ENCODE results near the gene HOXB8. TPM values are rescaled to one million over a fixed set of nuclear protein-coding genes. Genes with fewer than 3 reads are reported as not detected.
A peak's percentile ranks its signal among the peaks of the same experiment; 100 is the strongest.

Gene HOXB8
- polyA plus RNA-seq, 3 donors from 2014 or later, result not detected

GRCh38 chr17:48589060-48589830, 25.8 kb downstream of the HOXB8 start:
- Mint-ChIP-seq H3K27me3 (ENCODE audit: low read depth in 3 of 3) (peaks cover 24 to 48% (median 37%) of the 10 kb centered on the region in 3 donors), H3K27ac (no peak overlapping the region), H3K9me3 (no peaks in the 10 kb centered on the region), H3K36me3 (no peaks in the 10 kb centered on the region), H3K4me3 (no peak overlapping the region), H3K4me1 (peaks cover 34 to 44% of the 10 kb centered on the region in 2 donors)
- no peak for DNase-seq

- H3K27me3 Mint-ChIP-seq (ENCODE audit: low read depth in 3 of 3), result peaks cover 29 to 41% (median 40%) of the 10 kb centered on the region in 3 donors
- DNase-seq, result no peak
- H3K4me3 Mint-ChIP-seq, result no peak overlapping the region
- H3K9me3 Mint-ChIP-seq, result no peaks in the 10 kb centered on the region
- H3K36me3 Mint-ChIP-seq, result no peaks in the 10 kb centered on the region
- no peak overlapping the region for H3K27ac Mint-ChIP-seq
- peaks cover 30 to 42% of the 10 kb centered on the region in 2 donors for H3K4me1 Mint-ChIP-seq
These were observed 26.6 kb downstream of the HOXB8 start for GRCh38 chr17:48588528-48588927.

- Mint-ChIP-seq H3K9me3 (no peaks in the 10 kb centered on the region), H3K27ac (peak overlapping the region in 1 of 6 donors; percentile 47), H3K4me3 (no peak overlapping the region), H3K36me3 (no peaks in the 10 kb centered on the region), H3K4me1 (peaks cover 27 to 41% of the 10 kb centered on the region in 2 donors), H3K27me3 (ENCODE audit: low read depth in 3 of 3) (peaks cover 31 to 41% (median 37%) of the 10 kb centered on the region in 3 donors)
- DNase-seq, result no peak
These were observed 27.0 kb downstream of the HOXB8 start for GRCh38 chr17:48588074-48588415.

DNA sequence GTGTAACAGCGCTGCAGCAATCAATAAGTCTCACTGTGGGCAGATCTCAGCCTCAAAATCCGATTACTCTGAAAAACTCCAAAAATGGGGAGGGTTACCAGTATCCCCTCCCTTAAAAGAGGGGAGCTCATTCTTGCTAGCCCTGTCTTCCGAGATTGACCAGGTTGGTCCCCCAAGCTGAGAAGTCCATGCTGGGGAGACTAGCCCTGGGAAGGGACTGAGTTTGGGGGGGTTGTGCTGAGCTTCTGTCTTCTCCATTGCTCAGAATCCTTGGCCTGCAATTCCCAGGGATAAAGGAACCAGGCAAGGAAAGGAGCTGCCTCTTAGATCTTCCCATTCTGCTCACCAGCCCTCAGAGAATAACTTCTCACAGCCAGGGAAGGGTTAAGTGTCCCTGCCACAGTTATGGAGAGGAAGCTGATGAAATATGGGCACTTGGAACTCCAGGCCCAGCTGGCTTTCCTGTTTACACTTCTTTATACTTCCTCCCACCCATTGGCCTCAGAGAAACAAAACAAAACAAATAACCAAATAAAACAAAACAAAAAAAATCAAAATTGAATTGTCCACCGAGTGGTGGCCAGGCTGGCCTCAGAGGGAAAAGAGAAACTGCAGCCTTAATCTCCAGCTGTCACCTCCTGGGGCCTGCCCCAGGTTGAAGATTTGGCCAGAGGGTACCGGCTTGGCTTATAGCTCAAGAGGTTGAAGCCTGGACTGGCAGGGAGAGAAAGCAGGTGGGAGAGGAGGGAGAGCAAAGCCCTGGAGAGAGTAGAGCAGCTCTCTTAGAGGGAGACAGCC, 27.6 kb downstream of the HOXB8 start:
- H3K4me1 Mint-ChIP-seq, result peaks cover 25 to 41% of the 10 kb centered on the region in 2 donors
- no peaks in the 10 kb centered on the region for H3K36me3 Mint-ChIP-seq

GRCh38 chr17:48586355-48587258, 28.5 kb downstream of the HOXB8 start:
- peak overlapping the region; percentile 89 to 99 (median 97) for H3K4me3 Mint-ChIP-seq
- H3K36me3 Mint-ChIP-seq, result no peaks in the 10 kb centered on the region
- H3K9me3 Mint-ChIP-seq, result no peaks in the 10 kb centered on the region
- H3K27ac Mint-ChIP-seq, result peak overlapping the region in 5 of 6 donors; percentile 10 to 91 (median 88)
- H3K4me1 Mint-ChIP-seq, result peaks cover 30 to 48% of the 10 kb centered on the region in 2 donors
- DNase-seq, result peak; percentile 50 to 51 (median 51)
- H3K27me3 Mint-ChIP-seq (ENCODE audit: low read depth in 3 of 3), result peaks cover 32 to 34% (median 33%) of the 10 kb centered on the region in 3 donors

More for the DNA sequence above, 27.6 kb downstream of the HOXB8 start:
- Mint-ChIP-seq H3K9me3 (no peaks in the 10 kb centered on the region), H3K4me3 (peak overlapping the region in 4 of 5 donors; percentile 1 to 56 (median 26)), H3K27me3 (ENCODE audit: low read depth in 3 of 3) (peaks cover 33 to 38% (median 35%) of the 10 kb centered on the region in 3 donors), H3K27ac (peak overlapping the region in 1 of 6 donors; percentile 47)
- DNase-seq, result no peak

DNA sequence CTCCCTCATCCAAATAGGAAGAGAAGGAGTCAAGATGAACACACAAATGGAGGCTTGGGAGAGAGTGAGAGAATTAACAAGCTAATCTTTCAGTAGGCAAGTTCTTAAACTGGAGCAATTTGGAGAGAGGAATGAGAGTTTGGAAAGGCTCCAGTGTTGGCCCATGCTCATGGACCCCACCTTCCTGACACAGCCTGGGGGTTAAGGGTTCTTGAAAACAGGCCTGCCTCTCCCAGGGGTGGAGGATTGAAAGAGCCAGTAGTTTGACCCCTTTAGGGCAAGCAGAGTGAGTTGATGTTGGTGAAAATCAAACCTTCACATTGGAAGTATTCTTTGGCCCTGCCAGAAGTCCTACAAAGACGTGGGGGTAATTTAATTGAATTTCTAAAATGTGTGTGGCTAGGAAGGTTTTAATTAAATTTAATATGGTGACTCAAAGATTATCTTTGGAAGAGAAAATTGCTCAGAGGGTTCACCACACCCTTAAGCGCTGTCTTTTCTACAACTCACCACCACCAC, 30.8 kb downstream of the HOXB8 start:
- no peak for DNase-seq
- Mint-ChIP-seq H3K27me3 (ENCODE audit: low read depth in 3 of 3) (peaks cover 33 to 41% (median 38%) of the 10 kb centered on the region in 3 donors), H3K4me1 (peaks cover 38 to 60% of the 10 kb centered on the region in 2 donors), H3K9me3 (no peaks in the 10 kb centered on the region), H3K27ac (no peak overlapping the region), H3K4me3 (peak overlapping the region in 4 of 5 donors; percentile 43 to 99 (median 70)), H3K36me3 (peaks cover 0 to 4% (median 0%) of the 10 kb centered on the region in 3 donors)

DNA sequence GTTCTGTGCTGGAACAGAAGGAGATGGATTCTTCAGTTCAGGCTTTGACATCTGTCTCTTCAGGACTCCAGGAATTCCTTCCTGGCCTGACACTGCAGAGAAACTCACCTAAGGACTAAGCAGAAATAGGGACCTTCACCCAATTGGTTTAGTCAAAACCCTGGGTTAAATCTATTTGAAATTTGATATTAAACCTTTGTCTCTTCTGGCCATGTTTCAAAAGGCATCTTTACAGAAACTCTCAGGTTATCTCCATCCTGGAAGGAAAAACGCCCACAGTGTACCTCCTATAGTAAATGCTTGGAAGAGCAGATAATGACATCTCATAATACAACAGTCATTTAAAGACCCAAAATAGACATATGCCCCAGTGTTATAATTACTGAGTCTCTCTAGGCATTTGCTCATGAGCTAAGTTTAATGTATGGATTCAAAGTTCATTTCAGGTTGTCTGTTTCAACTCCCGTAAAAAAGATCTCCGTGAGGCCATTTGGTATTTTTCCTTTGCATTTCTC, 31.3 kb downstream of the HOXB8 start:
- peaks cover 43 to 66% of the 10 kb centered on the region in 2 donors for H3K4me1 Mint-ChIP-seq
- H3K27me3 Mint-ChIP-seq (ENCODE audit: low read depth in 3 of 3), result peaks cover 36 to 43% (median 38%) of the 10 kb centered on the region in 3 donors
- peaks cover 0 to 4% (median 0%) of the 10 kb centered on the region in 3 donors for H3K36me3 Mint-ChIP-seq
- peak overlapping the region in 4 of 5 donors; percentile 33 to 99 (median 44) for H3K4me3 Mint-ChIP-seq
- no peak for DNase-seq
- H3K27ac Mint-ChIP-seq, result no peak overlapping the region
- H3K9me3 Mint-ChIP-seq, result no peaks in the 10 kb centered on the region

GRCh38 chr17:48582750-48583069, 32.4 kb downstream of the HOXB8 start:
- H3K27ac Mint-ChIP-seq, result peak overlapping the region in 2 of 6 donors; percentile 27 to 68
- H3K9me3 Mint-ChIP-seq, result no peaks in the 10 kb centered on the region
- H3K4me1 Mint-ChIP-seq, result peaks cover 49 to 75% of the 10 kb centered on the region in 2 donors
- DNase-seq, result no peak
- peaks cover 0 to 4% (median 0%) of the 10 kb centered on the region in 3 donors for H3K36me3 Mint-ChIP-seq
- peaks cover 37 to 42% (median 38%) of the 10 kb centered on the region in 3 donors for H3K27me3 Mint-ChIP-seq (ENCODE audit: low read depth in 3 of 3)
- peak overlapping the region; percentile 78 to 85 (median 80) for H3K4me3 Mint-ChIP-seq

GRCh38 chr17:48579760-48580554, 35.1 kb downstream of the HOXB8 start:
- Mint-ChIP-seq H3K27me3 (ENCODE audit: low read depth in 3 of 3) (peaks cover 22 to 35% (median 33%) of the 10 kb centered on the region in 3 donors), H3K27ac (peak overlapping the region in 1 of 6 donors; percentile 53), H3K9me3 (no peaks in the 10 kb centered on the region), H3K4me3 (peak overlapping the region; percentile 87 to 97 (median 94)), H3K36me3 (peaks cover 0 to 4% (median 0%) of the 10 kb centered on the region in 3 donors), H3K4me1 (peaks cover 48 to 84% of the 10 kb centered on the region in 2 donors)
- no peak for DNase-seq

DNA sequence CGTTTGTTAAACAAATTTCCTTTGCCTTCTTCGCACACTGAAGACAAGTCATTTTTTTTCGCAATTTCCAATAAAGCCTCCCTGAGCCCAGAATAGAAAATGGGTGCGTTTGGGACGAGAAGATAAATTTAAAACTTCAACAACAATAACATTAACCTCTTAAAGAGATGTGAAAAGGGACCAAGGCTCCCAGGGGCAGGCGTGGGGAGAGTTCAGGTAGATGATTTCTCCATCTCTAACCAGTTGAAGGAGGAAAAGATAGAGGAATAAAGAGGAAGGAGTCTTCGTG, 35.7 kb downstream of the HOXB8 start:
- peaks cover 20 to 35% (median 31%) of the 10 kb centered on the region in 3 donors for H3K27me3 Mint-ChIP-seq (ENCODE audit: low read depth in 3 of 3)
- H3K36me3 Mint-ChIP-seq, result peaks cover 0 to 4% (median 0%) of the 10 kb centered on the region in 3 donors
- no peak for DNase-seq
- H3K27ac Mint-ChIP-seq, result peak overlapping the region in 3 of 6 donors; percentile 86 to 91 (median 89)
- no peaks in the 10 kb centered on the region for H3K9me3 Mint-ChIP-seq
- H3K4me1 Mint-ChIP-seq, result peaks cover 50 to 85% of the 10 kb centered on the region in 2 donors
- H3K4me3 Mint-ChIP-seq, result peak overlapping the region; percentile 87 to 97 (median 94)

- peak overlapping the region; percentile 57 to 93 (median 88) for H3K27ac Mint-ChIP-seq
- H3K36me3 Mint-ChIP-seq, result peaks cover 0 to 4% (median 0%) of the 10 kb centered on the region in 3 donors
- no peaks in the 10 kb centered on the region for H3K9me3 Mint-ChIP-seq
- H3K4me1 Mint-ChIP-seq, result peaks cover 54 to 87% of the 10 kb centered on the region in 2 donors
- peak overlapping the region; percentile 87 to 97 (median 94) for H3K4me3 Mint-ChIP-seq
- no peak for DNase-seq
- H3K27me3 Mint-ChIP-seq (ENCODE audit: low read depth in 3 of 3), result peaks cover 16 to 31% (median 31%) of the 10 kb centered on the region in 3 donors
These were observed 36.2 kb downstream of the HOXB8 start for GRCh38 chr17:48578616-48579470.

Data from immature natural killer cell (primary cell).